WTC11 (cell line): Measurements from ENCODE around the gene GPR152.

Experiments used
- CTCF ChIP-seq: fragments of 200-600 bp; IDR thresholded peaks from 2 replicates; pipeline ENCODE4 v1.8.0; 2022; ENCODE audit warnings: antibody characterized with exemption
- FOXP4 ChIP-seq: sonication (generic); formaldehyde crosslinking; IDR thresholded peaks from 2 replicates; pipeline ENCODE4 v1.8.0; 2022; ENCODE audit warnings: mild to moderate bottlenecking, missing genetic modification reagents
- JUN ChIP-seq: sonication (generic); formaldehyde crosslinking; IDR thresholded peaks from 2 replicates; pipeline ENCODE4 v1.8.0; 2023; ENCODE audit warnings: mild to moderate bottlenecking, missing genetic modification reagents

- TF ChIP-seq FOXP4: no peak
- no peak for TF ChIP-seq CTCF
- TF ChIP-seq JUN (CRISPR knock-in tag): no peak
Measured at GRCh38 chr11:67482275-67482826, 29.8 kb upstream of the GPR152 start.
